ENCODE measurements around the gene ADA.
"Not testable (repeated sequence)": the region's sequence is repeated elsewhere in the genome, so short reads cannot be mapped to it uniquely, and the experiment has no call there.

ADA gene

DNA sequence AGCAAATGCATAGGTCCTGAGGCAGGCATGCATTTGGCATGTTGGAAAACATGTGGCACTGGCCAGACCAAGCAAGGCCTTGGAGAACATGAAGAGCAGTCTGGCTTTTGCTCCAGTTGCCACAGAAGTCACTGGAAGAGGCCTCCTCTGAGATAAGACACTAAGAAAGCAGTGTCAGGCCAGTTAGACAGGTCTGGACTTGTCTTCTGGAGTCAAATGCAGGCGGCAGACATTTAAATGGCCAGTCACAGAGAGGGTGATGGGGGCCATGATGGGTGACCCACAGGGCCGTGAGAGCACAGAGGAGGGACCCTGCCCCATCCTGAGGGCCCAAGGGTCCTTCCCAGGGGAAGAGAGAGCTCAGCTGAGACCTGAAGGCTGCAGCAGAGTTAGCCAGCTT lies 26.7 kb upstream of the ADA start:
- DNase-seq, result no peak

DNA sequence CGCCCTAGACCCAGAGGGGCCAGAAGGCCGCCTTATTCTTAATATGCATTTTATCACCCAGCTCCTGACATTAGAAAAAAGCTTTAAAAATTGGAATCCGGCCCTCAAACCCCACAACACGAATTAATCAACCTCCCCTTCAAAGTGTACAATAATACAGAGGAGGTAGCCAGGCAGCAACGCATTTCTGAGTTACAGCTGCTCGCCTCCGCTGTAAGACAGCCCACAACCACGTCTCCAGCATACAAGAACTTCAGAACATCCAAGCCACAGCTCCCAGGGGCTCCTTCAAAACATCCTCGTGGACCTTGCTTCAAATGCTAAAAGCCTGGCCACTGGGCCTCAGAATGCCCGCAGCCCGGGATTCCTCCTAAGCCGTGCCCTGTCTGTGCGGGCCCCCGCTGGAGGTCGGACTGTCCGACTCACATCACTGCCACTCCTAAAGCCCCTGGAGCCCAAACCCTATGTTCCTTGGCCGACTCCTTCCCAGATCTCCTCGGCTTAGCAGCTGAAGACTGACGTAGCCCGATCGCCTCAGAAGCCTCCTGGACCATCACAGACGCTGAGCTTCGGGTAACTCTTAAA lies 20.9 kb upstream of the ADA start:
- not testable (repeated sequence) for DNase-seq

DNA sequence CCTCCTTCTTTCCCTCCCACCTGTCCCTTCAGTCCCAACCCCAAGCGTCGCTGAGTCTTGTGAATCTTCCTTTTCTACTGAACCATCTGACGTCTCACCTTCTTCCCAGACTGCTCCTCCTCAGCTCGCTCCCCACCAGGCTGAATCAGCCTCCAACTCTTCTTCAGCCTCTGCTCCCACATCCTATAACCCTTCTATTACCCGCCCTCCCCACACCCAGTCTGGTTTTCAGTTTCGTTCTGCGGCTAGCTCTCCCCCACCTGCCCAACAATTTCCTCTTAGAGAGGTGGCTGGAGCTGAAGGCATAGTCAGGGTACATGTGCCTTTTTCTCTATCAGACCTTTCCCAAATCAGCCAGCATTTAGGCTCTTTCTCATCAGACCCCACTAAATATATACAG lies 20.0 kb upstream of the ADA start:
- not testable (repeated sequence) for DNase-seq

- DNase-seq, result not testable (repeated sequence)
Measured at GRCh38 chr20:44670851-44671250, 19.4 kb upstream of the ADA start.

- DNase-seq, result no peak
Measured at GRCh38 chr20:44666066-44666465, 14.6 kb upstream of the ADA start.

- DNase-seq, result no peak
Measured at GRCh38 chr20:44664131-44664530, 12.6 kb upstream of the ADA start.

DNA sequence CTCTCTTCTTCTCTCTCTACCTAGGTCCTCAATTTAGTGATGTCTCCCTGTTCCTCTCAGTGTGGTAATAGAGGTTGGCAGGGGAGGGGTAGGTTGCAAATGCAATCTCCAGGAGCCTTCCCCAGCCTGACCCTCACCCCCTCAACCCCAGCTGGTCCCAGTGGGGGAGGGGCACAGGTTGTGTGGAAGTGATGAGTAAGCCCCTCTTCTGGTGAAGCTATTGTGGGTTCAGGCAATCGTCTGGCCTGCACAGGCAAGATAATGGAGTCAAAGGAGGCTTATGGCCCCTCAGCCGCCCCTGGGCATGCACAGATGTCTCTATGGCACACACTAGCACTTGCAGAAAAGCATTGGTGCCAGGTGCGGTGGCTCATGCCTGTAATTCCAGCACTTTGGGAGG lies 10.8 kb upstream of the ADA start:
- DNase-seq, result no peak

GRCh38 chr20:44660581-44660980 lies 9.1 kb upstream of the ADA start:
- no peak for DNase-seq

GRCh38 chr20:44659931-44660330 lies 8.4 kb upstream of the ADA start:
- DNase-seq, result no peak

- no peak for DNase-seq
Measured at GRCh38 chr20:44658810-44659209, 7.3 kb upstream of the ADA start.

DNA sequence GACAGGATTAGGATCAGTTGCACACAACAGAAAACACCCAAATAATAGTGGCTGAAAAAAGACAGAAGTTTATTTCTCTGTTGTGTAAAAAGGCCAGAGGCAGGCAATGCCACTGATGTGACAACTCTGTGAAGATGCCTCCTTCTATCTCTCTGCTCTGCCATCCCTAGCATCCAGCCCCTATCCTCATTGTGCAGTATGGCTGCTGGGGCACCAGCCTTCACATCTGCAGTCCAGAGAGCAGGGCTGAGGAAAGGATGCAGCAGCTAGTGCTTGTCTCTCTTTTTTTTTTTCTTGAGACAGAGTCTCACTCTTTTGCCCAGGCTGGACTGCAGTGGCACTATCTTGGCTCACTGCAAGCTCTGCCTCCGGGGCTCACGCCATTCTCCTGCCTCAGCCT lies 6.4 kb upstream of the ADA start:
- DNase-seq, result no peak

DNA sequence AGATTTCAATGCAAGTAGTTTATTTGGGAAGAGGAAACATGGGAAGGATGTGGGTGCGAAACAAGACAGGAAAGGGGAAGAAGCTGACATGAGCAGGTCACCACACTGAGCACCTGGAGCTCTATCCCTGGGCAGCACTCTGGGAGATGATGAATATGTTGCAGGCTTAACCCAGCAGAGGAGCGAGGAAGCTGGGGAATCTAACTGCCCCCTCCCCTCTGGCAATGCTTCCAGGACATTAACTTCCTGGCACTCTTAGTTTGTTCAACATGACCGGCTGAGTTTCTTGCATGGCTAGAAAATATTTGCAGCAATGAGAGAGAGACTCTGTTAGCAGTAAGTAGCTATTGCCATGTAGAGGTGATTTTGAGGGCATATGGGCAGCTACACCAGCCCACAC lies 4.9 kb upstream of the ADA start:
- DNase-seq, result no peak

DNA sequence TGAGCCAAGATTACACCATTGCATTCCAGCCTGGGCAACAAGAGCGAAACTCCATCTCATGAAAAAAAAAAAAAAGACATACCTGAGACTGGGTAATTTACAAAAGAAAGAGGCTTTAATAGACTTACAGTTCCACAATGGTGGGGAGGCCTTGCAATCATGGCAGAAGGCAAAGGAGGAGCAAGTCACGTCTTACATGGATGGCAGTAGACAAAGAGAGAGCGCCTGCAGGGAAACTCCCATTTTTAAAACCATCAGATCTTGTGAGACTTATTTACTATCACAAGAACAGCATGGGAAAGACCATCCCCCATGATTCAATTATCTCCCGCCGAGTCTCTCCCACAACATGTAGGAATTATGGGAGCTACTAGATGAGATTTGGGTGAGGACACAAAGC lies 2.7 kb upstream of the ADA start:
- DNase-seq, result not testable (repeated sequence)

GRCh38 chr20:44653546-44653945 lies 2.0 kb upstream of the ADA start:
- no peak for DNase-seq

DNA sequence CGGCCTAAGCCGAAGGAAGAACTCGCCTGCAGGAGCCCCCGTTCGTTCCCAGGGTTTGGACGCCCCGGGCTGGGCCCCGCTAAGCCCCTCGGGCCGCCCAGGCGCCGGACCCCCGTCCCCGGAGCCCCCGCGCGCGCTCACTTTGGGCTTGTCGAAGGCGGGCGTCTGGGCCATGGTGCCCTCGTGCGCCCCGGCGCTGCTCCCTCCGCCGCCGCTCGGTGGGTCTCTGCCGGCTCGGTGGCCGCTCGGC lies 140 bp downstream of the ADA start:
- no peak for DNase-seq

- no peak for DNase-seq
Measured at GRCh38 chr20:44650771-44651433, 597 bp downstream of the ADA start.

DNA sequence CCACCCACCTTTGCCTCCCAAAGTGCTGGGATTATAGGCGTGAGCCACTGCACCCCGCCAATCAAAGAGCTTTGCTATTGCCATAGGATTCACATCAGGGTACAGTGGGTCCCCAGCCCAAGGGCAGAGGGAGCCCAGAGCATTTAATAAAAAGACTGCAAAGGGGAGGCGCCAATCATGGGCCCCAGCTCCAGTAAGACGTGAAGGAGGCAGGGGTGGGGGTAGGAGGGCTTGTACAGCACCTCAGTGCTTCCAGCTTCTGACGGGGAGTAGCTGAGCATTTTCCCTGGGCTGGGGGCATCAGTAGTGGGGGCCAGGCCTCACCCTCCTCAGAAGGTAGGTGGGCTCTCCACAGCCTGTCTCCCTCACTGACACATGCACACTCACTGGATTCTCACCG lies 1.5 kb downstream of the ADA start:
- DNase-seq, result no peak

GRCh38 chr20:44649126-44649525 lies 2.4 kb downstream of the ADA start:
- DNase-seq, result no peak

- DNase-seq, result no peak
Measured at GRCh38 chr20:44648579-44648978, 2.9 kb downstream of the ADA start.

- DNase-seq, result no peak
Measured at GRCh38 chr20:44648068-44648467, 3.4 kb downstream of the ADA start.

DNA sequence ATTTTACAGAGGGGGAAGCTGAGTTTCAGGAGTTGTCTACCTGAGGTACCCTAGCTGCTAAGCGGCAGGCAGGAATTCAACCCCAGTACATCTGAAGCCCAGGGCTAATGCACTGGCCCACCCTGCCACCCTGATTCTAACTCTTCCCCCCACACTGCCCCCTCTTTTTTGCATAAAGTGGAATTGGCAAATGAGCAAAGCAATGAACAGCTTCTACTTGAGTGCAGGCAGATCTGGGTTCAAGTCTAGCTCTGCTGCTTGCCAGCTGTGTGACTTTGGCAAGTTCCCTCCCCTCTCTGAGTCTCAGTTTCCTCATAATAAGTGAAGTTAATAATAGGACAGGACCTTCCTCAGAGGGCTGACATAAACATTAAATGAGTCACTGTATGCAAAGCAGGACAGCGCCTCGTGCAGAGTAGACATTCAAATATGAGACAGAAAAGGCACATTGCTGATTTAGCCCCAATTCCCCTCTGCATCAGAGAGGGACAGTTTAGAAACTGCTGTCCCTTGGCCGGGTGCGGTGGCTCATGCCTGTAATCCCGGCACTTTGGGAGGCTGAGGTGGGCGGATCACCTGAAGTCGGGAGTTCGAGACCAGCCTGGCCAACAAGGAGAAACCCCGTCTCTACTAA lies 4.7 kb downstream of the ADA start:
- no peak for DNase-seq

GRCh38 chr20:44646023-44646640 lies 5.4 kb downstream of the ADA start:
- DNase-seq, result peak; percentile 11

DNA sequence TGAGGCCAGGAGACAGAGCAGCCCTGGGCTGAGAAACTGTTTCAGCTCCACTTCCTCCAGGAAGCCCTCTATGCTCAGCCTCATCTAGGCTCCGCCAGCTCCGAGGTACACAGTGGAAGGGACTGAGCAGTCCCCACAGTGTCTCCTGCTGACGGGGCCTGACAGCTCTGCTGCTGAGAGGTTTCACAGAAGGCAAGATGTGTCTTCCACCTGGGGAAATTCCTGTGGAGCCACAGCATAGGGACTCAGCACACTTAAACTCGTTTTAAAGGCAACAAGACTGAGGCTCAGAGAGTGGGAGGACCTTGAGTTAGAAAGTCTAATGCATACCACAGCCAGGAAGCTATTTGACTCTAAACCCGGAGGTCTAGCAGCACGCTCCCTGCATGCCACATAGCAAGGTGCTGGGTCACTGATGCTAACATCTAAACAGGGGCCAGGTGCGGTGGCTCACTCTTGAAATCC lies 6.8 kb downstream of the ADA start:
- no peak for DNase-seq

DNA sequence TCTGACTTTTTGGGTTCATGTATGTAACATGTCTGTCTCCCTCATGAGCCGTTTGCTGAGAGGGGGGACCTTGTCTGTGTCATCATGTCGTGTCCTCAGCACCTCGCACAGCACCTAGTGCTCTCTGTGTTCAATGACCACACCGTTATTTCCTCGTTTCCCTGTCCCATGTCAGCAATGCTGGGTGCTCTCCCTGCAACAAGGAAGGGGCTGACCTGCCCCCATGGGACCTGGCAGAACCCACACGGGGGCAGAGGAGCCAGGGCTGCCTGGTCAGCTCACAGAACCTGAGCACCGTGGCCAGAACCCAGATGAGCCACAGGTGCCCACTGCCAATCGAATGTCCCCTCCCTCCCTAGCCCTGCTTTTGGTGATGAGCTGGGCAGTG lies 7.3 kb downstream of the ADA start:
- no peak for DNase-seq
